Measurements from ENCODE around the gene TYW1. TPM values are rescaled to one million over a fixed set of nuclear protein-coding genes. Genes with fewer than 3 reads are reported as not detected.
"Not testable (repeated sequence)": the region's sequence is repeated elsewhere in the genome, so short reads cannot be mapped to it uniquely, and the experiment has no call there.

The TYW1 gene
- total RNA-seq, 1 donor from 2014 or later: 23.1 TPM

GRCh38 chr7:67052161-67052560 is 55.5 kb downstream of the TYW1 start:
- H3K9ac ChIP-seq; H3K4me2 ChIP-seq; H3K27me3 ChIP-seq; H3K4me1 Mint-ChIP-seq; H2AFZ ChIP-seq (replicated peaks); H3F3A ChIP-seq (ENCODE audit: low read depth); H3K79me2 ChIP-seq (ENCODE audit: low read depth); H3K36me3 ChIP-seq; H3K9me3 ChIP-seq (ENCODE audit: low read depth); H3K4me3 ChIP-seq; H3K27me3 Mint-ChIP-seq (ENCODE audit: insufficient read depth, low read depth); H4K20me1 ChIP-seq (ENCODE audit: low read depth); H3K4me1 ChIP-seq; H3K27ac ChIP-seq; H3K27ac Mint-ChIP-seq; H3K4me3 Mint-ChIP-seq; DNase-seq (ENCODE audit: low spot score); H3K9me3 Mint-ChIP-seq: not testable (repeated sequence)
- peaks cover 14% of the 10 kb centered on the region for H3K36me3 Mint-ChIP-seq

- TF ChIP-seq EZH2phosphoT487 (IDR thresholded peaks at IDR 0.05): no peak
- TF ChIP-seq EZH2 (IDR thresholded peaks at IDR 0.05): no peak
- no peak for TF ChIP-seq CTCF (IDR thresholded peaks at IDR 0.05)
- Histone ChIP-seq H3K79me2 (ENCODE audit: low read depth) (no peaks in the 10 kb centered on the region), H3K4me2 (no peak overlapping the region), H4K20me1 (ENCODE audit: low read depth) (no peaks in the 10 kb centered on the region), H3K27me3 (no peaks in the 10 kb centered on the region), H3K27ac (no peak overlapping the region), H3K4me3 (no peak overlapping the region), H3K4me1 (no peaks in the 10 kb centered on the region), H3F3A (ENCODE audit: low read depth) (no peaks in the 10 kb centered on the region), H2AFZ (replicated peaks) (no peak overlapping the region), H3K36me3 (no peaks in the 10 kb centered on the region), H3K9ac (no peak overlapping the region), H3K9me3 (ENCODE audit: low read depth) (no peaks in the 10 kb centered on the region)
- H3K9me3 Mint-ChIP-seq: peaks cover 3% of the 10 kb centered on the region
- DNase-seq (ENCODE audit: low spot score): no peak
- H3K27ac Mint-ChIP-seq: no peak overlapping the region
- H3K36me3 Mint-ChIP-seq: peaks cover 14% of the 10 kb centered on the region
- H3K27me3 Mint-ChIP-seq (ENCODE audit: insufficient read depth, low read depth): no peaks in the 10 kb centered on the region
- no peak overlapping the region for H3K4me3 Mint-ChIP-seq
- no peaks in the 10 kb centered on the region for H3K4me1 Mint-ChIP-seq
These were observed 60.0 kb downstream of the TYW1 start for GRCh38 chr7:67056683-67057082.

- H3K4me2 ChIP-seq; H3K4me3 Mint-ChIP-seq; H3K27ac ChIP-seq; H3K9ac ChIP-seq; H3K79me2 ChIP-seq (ENCODE audit: low read depth); H3K36me3 ChIP-seq; H3K27me3 Mint-ChIP-seq (ENCODE audit: insufficient read depth, low read depth); H2AFZ ChIP-seq (replicated peaks); H3F3A ChIP-seq (ENCODE audit: low read depth); DNase-seq (ENCODE audit: low spot score); H3K27ac Mint-ChIP-seq; H3K4me1 ChIP-seq; H3K27me3 ChIP-seq; H3K9me3 Mint-ChIP-seq; H3K9me3 ChIP-seq (ENCODE audit: low read depth); H3K4me3 ChIP-seq; H4K20me1 ChIP-seq (ENCODE audit: low read depth); H3K4me1 Mint-ChIP-seq: not testable (repeated sequence)
- peaks cover 23% of the 10 kb centered on the region for H3K36me3 Mint-ChIP-seq
These were observed 64.7 kb downstream of the TYW1 start for GRCh38 chr7:67061321-67061720.

GRCh38 chr7:67062802-67063201 is 66.2 kb downstream of the TYW1 start:
- DNase-seq (ENCODE audit: low spot score); H2AFZ ChIP-seq (replicated peaks); H3K27ac Mint-ChIP-seq; H3K9me3 ChIP-seq (ENCODE audit: low read depth); H4K20me1 ChIP-seq (ENCODE audit: low read depth); H3K36me3 ChIP-seq; H3K4me1 Mint-ChIP-seq; H3K27me3 ChIP-seq; H3K4me2 ChIP-seq; H3K4me1 ChIP-seq; H3F3A ChIP-seq (ENCODE audit: low read depth); H3K27me3 Mint-ChIP-seq (ENCODE audit: insufficient read depth, low read depth); H3K27ac ChIP-seq; H3K9me3 Mint-ChIP-seq; H3K79me2 ChIP-seq (ENCODE audit: low read depth); H3K4me3 Mint-ChIP-seq; H3K4me3 ChIP-seq; H3K9ac ChIP-seq: not testable (repeated sequence)
- H3K36me3 Mint-ChIP-seq: peaks cover 31% of the 10 kb centered on the region

GRCh38 chr7:67066950-67067622 is 70.5 kb downstream of the TYW1 start:
- not testable (repeated sequence) for H3K4me1 ChIP-seq; H3K9me3 ChIP-seq (ENCODE audit: low read depth); H3K4me3 Mint-ChIP-seq; H3F3A ChIP-seq (ENCODE audit: low read depth); DNase-seq (ENCODE audit: low spot score); H4K20me1 ChIP-seq (ENCODE audit: low read depth); H3K4me2 ChIP-seq; H3K27me3 Mint-ChIP-seq (ENCODE audit: insufficient read depth, low read depth); H3K9ac ChIP-seq; H3K36me3 ChIP-seq; H3K4me3 ChIP-seq; H3K27ac ChIP-seq; H3K27me3 ChIP-seq; H2AFZ ChIP-seq (replicated peaks); H3K4me1 Mint-ChIP-seq; H3K79me2 ChIP-seq (ENCODE audit: low read depth); H3K9me3 Mint-ChIP-seq; H3K27ac Mint-ChIP-seq
- H3K36me3 Mint-ChIP-seq: peaks cover 45% of the 10 kb centered on the region

GRCh38 chr7:67076120-67076519 is 79.5 kb downstream of the TYW1 start:
- H3K4me1 Mint-ChIP-seq; H3K27me3 Mint-ChIP-seq (ENCODE audit: insufficient read depth, low read depth): not testable (repeated sequence)

GRCh38 chr7:67082880-67083279 is 86.2 kb downstream of the TYW1 start:
- not testable (repeated sequence) for DNase-seq (ENCODE audit: low spot score); H3K79me2 ChIP-seq (ENCODE audit: low read depth); H3K4me2 ChIP-seq; H3K9ac ChIP-seq; H3K4me3 ChIP-seq; H2AFZ ChIP-seq (replicated peaks); H3K27ac Mint-ChIP-seq; H3K4me1 Mint-ChIP-seq; H3K9me3 Mint-ChIP-seq; H3K4me1 ChIP-seq; H3K27me3 ChIP-seq; H4K20me1 ChIP-seq (ENCODE audit: low read depth); H3K27ac ChIP-seq; H3K36me3 ChIP-seq; H3K9me3 ChIP-seq (ENCODE audit: low read depth); H3K4me3 Mint-ChIP-seq; H3K27me3 Mint-ChIP-seq (ENCODE audit: insufficient read depth, low read depth); H3F3A ChIP-seq (ENCODE audit: low read depth)
- H3K36me3 Mint-ChIP-seq: peaks cover 17% of the 10 kb centered on the region

More at GRCh38 chr7:67076120-67076519, 79.5 kb downstream of the TYW1 start:
- H2AFZ ChIP-seq (replicated peaks); H3K79me2 ChIP-seq (ENCODE audit: low read depth); DNase-seq (ENCODE audit: low spot score); H3K36me3 ChIP-seq; H3K27ac Mint-ChIP-seq; H3K9ac ChIP-seq; H3K4me1 ChIP-seq; H3K27me3 ChIP-seq; H4K20me1 ChIP-seq (ENCODE audit: low read depth); H3K27ac ChIP-seq; H3F3A ChIP-seq (ENCODE audit: low read depth); H3K9me3 ChIP-seq (ENCODE audit: low read depth); H3K4me2 ChIP-seq; H3K4me3 Mint-ChIP-seq; H3K4me3 ChIP-seq: not testable (repeated sequence)
- H3K36me3 Mint-ChIP-seq: peaks cover 41% of the 10 kb centered on the region
- peaks cover 24% of the 10 kb centered on the region for H3K9me3 Mint-ChIP-seq

All from neural progenitor cell (in vitro differentiated cells).